Measurements from ENCODE around the gene COL8A2.

DNA sequence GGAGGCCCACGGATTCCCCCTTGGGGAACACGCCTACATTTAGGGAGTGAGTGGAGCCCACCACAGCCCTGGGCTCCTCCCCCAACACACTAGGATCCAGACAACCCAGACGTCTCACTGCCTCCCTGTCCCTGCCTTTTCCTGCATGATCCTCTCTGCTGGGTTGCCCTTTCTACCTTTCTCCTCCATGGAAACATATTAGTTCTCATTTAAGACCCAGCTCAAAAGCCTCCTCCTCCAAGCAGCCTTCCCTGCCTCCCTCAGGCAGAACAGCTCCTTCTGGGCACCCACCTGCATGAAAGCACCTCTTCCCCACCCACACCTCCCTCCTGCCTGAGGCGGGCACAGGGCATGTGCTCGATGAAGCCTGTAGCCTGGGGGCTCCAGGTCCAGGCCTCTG lies 10.7 kb downstream of the COL8A2 start:
- TF ChIP-seq, protein P1, sequence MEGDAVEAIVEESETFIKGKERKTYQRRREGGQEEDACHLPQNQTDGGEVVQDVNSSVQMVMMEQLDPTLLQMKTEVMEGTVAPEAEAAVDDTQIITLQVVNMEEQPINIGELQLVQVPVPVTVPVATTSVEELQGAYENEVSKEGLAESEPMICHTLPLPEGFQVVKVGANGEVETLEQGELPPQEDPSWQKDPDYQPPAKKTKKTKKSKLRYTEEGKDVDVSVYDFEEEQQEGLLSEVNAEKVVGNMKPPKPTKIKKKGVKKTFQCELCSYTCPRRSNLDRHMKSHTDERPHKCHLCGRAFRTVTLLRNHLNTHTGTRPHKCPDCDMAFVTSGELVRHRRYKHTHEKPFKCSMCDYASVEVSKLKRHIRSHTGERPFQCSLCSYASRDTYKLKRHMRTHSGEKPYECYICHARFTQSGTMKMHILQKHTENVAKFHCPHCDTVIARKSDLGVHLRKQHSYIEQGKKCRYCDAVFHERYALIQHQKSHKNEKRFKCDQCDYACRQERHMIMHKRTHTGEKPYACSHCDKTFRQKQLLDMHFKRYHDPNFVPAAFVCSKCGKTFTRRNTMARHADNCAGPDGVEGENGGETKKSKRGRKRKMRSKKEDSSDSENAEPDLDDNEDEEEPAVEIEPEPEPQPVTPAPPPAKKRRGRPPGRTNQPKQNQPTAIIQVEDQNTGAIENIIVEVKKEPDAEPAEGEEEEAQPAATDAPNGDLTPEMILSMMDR (IDR thresholded peaks at IDR 0.05 in 4 of 5, conservative IDR thresholded peaks at IDR 0.05 in 1 of 5): no peak
- no peak for TF ChIP-seq POLR2A (IDR thresholded peaks at IDR 0.05)
